OCI-LY7 (cell line): Measurements from ENCODE around the gene MEAK7. TPM values are rescaled to one million over a fixed set of nuclear protein-coding genes. Genes with fewer than 3 reads are reported as not detected.
A peak's percentile ranks its signal among the peaks of the same experiment; 100 is the strongest.

Experiments
- BruUV-seq: library from RNA; stranded (reverse); fragments of 400-500 nt; replicated peaks from 2 replicates; lab custom pipeline; 2021; lab: Mats Ljungman, UMichigan
- CTCF ChIA-PET: fragments of 300-600 bp; sonication (Branson Sonifier 250); formaldehyde crosslinking; loops from one replicate; lab custom pipeline; 2022; ENCODE audit warnings: antibody characterized with exemption; ENCODE audit not compliant: unreplicated experiment; lab: Charles Lee
- POLR2A ChIA-PET: fragments of 300-600 bp; sonication (Branson Sonifier 250); formaldehyde crosslinking; loops from one replicate; lab custom pipeline; 2022; ENCODE audit warnings: antibody characterized with exemption; lab: Charles Lee
- DNase-seq: peaks from one replicate; pipeline ENCODE4 v3.0.0-alpha.2; 2015; ENCODE audit warnings: low spot score
- H2AFZ ChIP-seq: fragments of 200-600 bp; sonication (generic), shearing (Covaris generic); 2 replicates; pipeline ENCODE4 v1.6.1; 2014; ENCODE audit warnings: mild to moderate bottlenecking, antibody characterized with exemption, low read length, moderate library complexity
- H3K27ac ChIP-seq: fragments of 200-600 bp; sonication (generic); 2 replicates; pipeline ENCODE4 v1.5.1; 2014; ENCODE audit warnings: mixed run types, low read depth, mild to moderate bottlenecking, moderate library complexity, low read length, inconsistent platforms; ENCODE audit not compliant: poor library complexity, severe bottlenecking
- H3K36me3 ChIP-seq: fragments of 200-600 bp; sonication (generic); 2 replicates; pipeline ENCODE4 v1.6.1; 2014; ENCODE audit warnings: mild to moderate bottlenecking, antibody characterized with exemption, low read length, moderate library complexity, mixed read lengths; ENCODE audit not compliant: insufficient read depth
- H3K4me1 ChIP-seq: fragments of 200-600 bp; sonication (generic); 2 replicates; pipeline ENCODE4 v1.5.1; 2014; ENCODE audit warnings: mild to moderate bottlenecking, low read length; ENCODE audit not compliant: insufficient read depth, poor library complexity, severe bottlenecking
- H3K4me2 ChIP-seq: fragments of 200-600 bp; sonication (generic); 2 replicates; pipeline ENCODE4 v1.6.1; 2014; ENCODE audit warnings: mild to moderate bottlenecking, low read length
- H3K4me3 ChIP-seq: fragments of 200-600 bp; sonication (generic); 2 replicates; pipeline ENCODE4 v1.5.1; 2014; ENCODE audit warnings: mild to moderate bottlenecking, low read depth, low read length; ENCODE audit not compliant: poor library complexity, severe bottlenecking
- H3K79me2 ChIP-seq: fragments of 200-600 bp; sonication (generic); 2 replicates; pipeline ENCODE4 v1.6.1; 2016; ENCODE audit warnings: low read depth, mild to moderate bottlenecking, low read length, moderate library complexity, mixed read lengths; ENCODE audit not compliant: insufficient read depth
- H3K9me2 ChIP-seq: fragments of 200-600 bp; sonication (generic); 2 replicates; pipeline ENCODE4 v1.6.1; 2016; ENCODE audit warnings: mild to moderate bottlenecking, low read length, mixed read lengths; ENCODE audit not compliant: insufficient read depth
- H3K9me3 ChIP-seq: fragments of 200-600 bp; sonication (generic); 2 replicates; pipeline ENCODE4 v1.6.1; 2014; ENCODE audit warnings: mild to moderate bottlenecking, mixed run types, low read length, mixed read lengths
- H4K20me1 ChIP-seq: fragments of 200-600 bp; sonication (generic); 2 replicates; pipeline ENCODE4 v1.6.1; 2014; ENCODE audit warnings: mild to moderate bottlenecking, antibody characterized with exemption, low read length, moderate library complexity, mixed read lengths; ENCODE audit not compliant: insufficient read depth
- CTCF ChIP-seq: fragments of 200-600 bp; sonication (generic); conservative IDR thresholded peaks from 2 replicates; pipeline ENCODE4 v1.5.1; 2014; ENCODE audit warnings: mild to moderate bottlenecking, antibody characterized with exemption, low read length, moderate library complexity, mixed read lengths
- EZH2phosphoT487 ChIP-seq: fragments of 200-600 bp; sonication (generic); IDR thresholded peaks from 2 replicates; pipeline ENCODE4 v1.6.1; 2018; ENCODE audit warnings: low read depth, borderline replicate concordance, mild to moderate bottlenecking, mixed run types, antibody characterized with exemption, low read length, moderate library complexity, mixed read lengths
- intact Hi-C: fragments of 100-400 bp; cut with micrococcal nuclease; formaldehyde crosslinking; loops from one replicate; pipeline ENCODE4 v1.10.0; 2022; ENCODE audit not compliant: unreplicated experiment
- total RNA-seq, 2 experiments: library from RNA; depleted of rRNA in 1 of 2; stranded (reverse); fragments of >200 nt in 1 of 2; shearing (Covaris generic) in 1 of 2; gene quantifications; 2 replicates each; pipeline ENCODE4 v1.2.3, GENCODE V29; 2014 to 2022

MEAK7 gene
- total RNA-seq, 2 experiments from 2014 or later, result 12.0 to 20.5 TPM

DNA sequence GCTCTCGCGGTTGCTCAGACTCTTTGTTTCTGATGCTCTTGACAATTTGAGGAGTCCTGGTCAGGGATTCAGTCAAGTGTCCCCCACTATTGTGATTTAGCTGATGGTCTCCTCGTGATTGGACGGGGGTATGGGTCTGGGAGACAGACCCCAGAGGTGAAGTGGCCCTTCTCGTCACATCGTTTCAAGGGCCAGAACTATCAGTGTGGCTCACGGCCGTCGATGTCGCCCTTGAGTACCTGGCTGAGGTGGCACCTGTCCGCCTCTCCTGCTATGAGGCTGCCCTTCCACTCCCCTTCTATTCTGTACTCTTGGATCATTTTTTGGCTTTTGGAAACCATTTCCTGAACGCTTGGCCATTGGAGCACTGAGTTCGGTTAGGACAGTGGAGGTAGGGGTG lies 7.4 kb upstream of the MEAK7 start:
- Histone ChIP-seq H4K20me1 (no peaks in the 10 kb centered on the region), H3K4me3 (no peak overlapping the region), H3K4me1 (peaks cover 54% of the 10 kb centered on the region), H3K79me2 (no peaks in the 10 kb centered on the region), H3K36me3 (no peaks in the 10 kb centered on the region), H2AFZ (peak overlapping the region; percentile 38; the same call in 1 of the 2 replicates), H3K27ac (no peak overlapping the region), H3K4me2 (peak overlapping the region; percentile 76), H3K9me3 (no peaks in the 10 kb centered on the region), H3K9me2 (no peaks in the 10 kb centered on the region)
- CTCF ChIA-PET, result interaction anchor here (1.5 kb wide), 2 partner anchors 87 to 88 kb away, joined by 3 to 6 read pairs; no protein-coding TSS in a partner anchor
- TF ChIP-seq EZH2phosphoT487 (no peak), CTCF (no peak)
- intact Hi-C loops, result loop anchor here (1.0 kb wide), 2 partner anchors 110 to 214 kb away; no protein-coding TSS in a partner anchor
- POLR2A ChIA-PET, result no interaction called here
- BruUV-seq, result no TSS peak
- DNase-seq, result no peak

DNA sequence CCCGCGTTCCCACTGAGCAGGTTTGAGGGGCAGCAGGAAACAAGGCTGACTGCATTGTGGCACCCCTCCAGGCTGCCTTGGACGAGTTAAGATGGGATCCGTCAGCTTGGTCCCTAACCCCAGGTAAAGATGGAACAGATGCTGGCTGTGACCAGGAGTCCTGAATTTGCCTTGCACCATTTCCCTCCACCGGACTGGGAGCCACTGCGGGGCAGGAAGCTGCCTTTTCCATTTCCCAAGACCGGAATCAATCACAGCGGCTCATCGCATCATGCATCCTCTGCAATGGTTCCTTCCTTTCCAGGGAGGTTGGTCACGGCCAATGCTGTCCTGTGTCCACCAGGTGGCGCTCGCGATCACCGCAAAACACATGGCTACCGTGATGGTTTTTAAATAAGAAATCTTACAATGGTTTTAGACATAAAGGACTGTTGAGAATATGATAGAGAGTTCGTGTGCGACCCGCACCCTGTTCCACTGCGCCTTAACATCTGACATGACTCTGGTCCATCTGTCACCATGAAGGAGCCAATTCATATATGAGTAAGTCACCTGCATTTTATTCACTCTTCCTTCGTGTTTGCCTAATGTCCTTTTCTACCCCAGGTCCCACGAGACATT lies 6.8 kb upstream of the MEAK7 start:
- CTCF ChIA-PET, result interaction anchor here (0.8 to 1.5 kb wide), 5 partner anchors 87 to 215 kb away, joined by 3 to 9 read pairs (median 5); no protein-coding TSS in a partner anchor
- POLR2A ChIA-PET, result interaction anchor here (0.6 to 1.4 kb wide), 3 partner anchors 87 to 190 kb away, joined by 3 to 8 read pairs (median 4); no protein-coding TSS in a partner anchor
- Histone ChIP-seq H3K4me2 (peak overlapping the region; percentile 76), H3K27ac (no peak overlapping the region), H3K9me3 (no peaks in the 10 kb centered on the region), H3K4me3 (peak overlapping the region; percentile 50), H3K9me2 (no peaks in the 10 kb centered on the region), H3K79me2 (no peaks in the 10 kb centered on the region), H4K20me1 (no peaks in the 10 kb centered on the region), H3K4me1 (peaks cover 59% of the 10 kb centered on the region), H2AFZ (peak overlapping the region; percentile 38), H3K36me3 (no peaks in the 10 kb centered on the region)
- no TSS peak for BruUV-seq
- DNase-seq, result peak; percentile 86
- TF ChIP-seq EZH2phosphoT487, result no peak
- peak; percentile 98 for TF ChIP-seq CTCF
- intact Hi-C loops, result loop anchor here (1.0 kb wide), 2 partner anchors 111 to 215 kb away; no protein-coding TSS in a partner anchor
